ENCODE data around the gene BLVRA.

DNA sequence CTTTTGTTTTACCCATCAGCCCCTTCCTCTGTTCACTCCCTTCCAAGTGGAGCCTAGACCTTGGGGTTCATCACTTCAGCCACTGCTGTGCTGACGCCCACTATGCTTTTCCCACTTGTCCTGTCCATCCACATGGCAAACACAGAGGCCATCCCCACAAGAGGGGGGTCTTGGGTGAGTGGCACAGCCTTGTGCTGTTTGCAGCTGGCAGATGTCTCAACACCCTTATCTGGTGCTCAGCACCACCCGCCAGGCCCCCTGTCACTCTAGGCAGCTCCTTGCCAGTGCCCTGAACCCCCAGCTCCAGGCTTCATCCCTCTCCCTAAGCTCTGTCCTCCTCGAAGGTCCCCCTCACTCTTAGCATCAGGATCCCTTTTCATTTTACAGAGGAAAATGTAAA lies 13.1 kb downstream of the BLVRA start:
- TF ChIP-seq RAD21 (IDR thresholded peaks at IDR 0.05; ENCODE audit: low read depth) (no peak), YY1 (IDR thresholded peaks at IDR 0.05; ENCODE audit: low read depth) (no peak), NFIC (IDR thresholded peaks at IDR 0.05) (no peak), EP300 (IDR thresholded peaks at IDR 0.05; ENCODE audit: borderline replicate concordance) (no peak), CEBPB (IDR thresholded peaks at IDR 0.05) (no peak), TEAD4 (IDR thresholded peaks at IDR 0.05) (no peak), TAF1 (IDR thresholded peaks at IDR 0.05; ENCODE audit: low read depth) (no peak), FOXM1 (IDR thresholded peaks at IDR 0.05; ENCODE audit: borderline replicate concordance, low read depth) (no peak), ZBTB7A (IDR thresholded peaks at IDR 0.05; ENCODE audit: low read depth) (no peak), EGR1 (IDR thresholded peaks at IDR 0.05) (no peak)
- TF ChIP-seq, protein P1, sequence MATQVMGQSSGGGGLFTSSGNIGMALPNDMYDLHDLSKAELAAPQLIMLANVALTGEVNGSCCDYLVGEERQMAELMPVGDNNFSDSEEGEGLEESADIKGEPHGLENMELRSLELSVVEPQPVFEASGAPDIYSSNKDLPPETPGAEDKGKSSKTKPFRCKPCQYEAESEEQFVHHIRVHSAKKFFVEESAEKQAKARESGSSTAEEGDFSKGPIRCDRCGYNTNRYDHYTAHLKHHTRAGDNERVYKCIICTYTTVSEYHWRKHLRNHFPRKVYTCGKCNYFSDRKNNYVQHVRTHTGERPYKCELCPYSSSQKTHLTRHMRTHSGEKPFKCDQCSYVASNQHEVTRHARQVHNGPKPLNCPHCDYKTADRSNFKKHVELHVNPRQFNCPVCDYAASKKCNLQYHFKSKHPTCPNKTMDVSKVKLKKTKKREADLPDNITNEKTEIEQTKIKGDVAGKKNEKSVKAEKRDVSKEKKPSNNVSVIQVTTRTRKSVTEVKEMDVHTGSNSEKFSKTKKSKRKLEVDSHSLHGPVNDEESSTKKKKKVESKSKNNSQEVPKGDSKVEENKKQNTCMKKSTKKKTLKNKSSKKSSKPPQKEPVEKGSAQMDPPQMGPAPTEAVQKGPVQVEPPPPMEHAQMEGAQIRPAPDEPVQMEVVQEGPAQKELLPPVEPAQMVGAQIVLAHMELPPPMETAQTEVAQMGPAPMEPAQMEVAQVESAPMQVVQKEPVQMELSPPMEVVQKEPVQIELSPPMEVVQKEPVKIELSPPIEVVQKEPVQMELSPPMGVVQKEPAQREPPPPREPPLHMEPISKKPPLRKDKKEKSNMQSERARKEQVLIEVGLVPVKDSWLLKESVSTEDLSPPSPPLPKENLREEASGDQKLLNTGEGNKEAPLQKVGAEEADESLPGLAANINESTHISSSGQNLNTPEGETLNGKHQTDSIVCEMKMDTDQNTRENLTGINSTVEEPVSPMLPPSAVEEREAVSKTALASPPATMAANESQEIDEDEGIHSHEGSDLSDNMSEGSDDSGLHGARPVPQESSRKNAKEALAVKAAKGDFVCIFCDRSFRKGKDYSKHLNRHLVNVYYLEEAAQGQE (IDR thresholded peaks at IDR 0.05; ENCODE audit: low read depth): no peak
- TF ChIP-seq, protein P2, sequence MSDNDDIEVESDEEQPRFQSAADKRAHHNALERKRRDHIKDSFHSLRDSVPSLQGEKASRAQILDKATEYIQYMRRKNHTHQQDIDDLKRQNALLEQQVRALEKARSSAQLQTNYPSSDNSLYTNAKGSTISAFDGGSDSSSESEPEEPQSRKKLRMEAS (IDR thresholded peaks at IDR 0.05): no peak
